Hepatocyte (in vitro differentiated cells): ENCODE measurements around the gene TRIM59.

Source experiments
- CTCF ChIP-seq: fragments of 200-600 bp; sonication (generic); IDR thresholded peaks from 2 replicates; pipeline ENCODE4 v1.5.1; 2016; ENCODE audit warnings: antibody characterized with exemption, mild to moderate bottlenecking; ENCODE audit not compliant: poor library complexity
- EZH2 ChIP-seq: fragments of 200-600 bp; sonication (generic); IDR thresholded peaks from 2 replicates; pipeline ENCODE4 v1.6.1; 2016; ENCODE audit warnings: antibody characterized with exemption, mild to moderate bottlenecking, borderline replicate concordance
- EZH2phosphoT487 ChIP-seq: fragments of 200-600 bp; sonication (generic); IDR thresholded peaks from one replicate; pipeline ENCODE4 v1.6.1; 2018; ENCODE audit warnings: antibody characterized with exemption, mild to moderate bottlenecking, low read depth, moderate library complexity; ENCODE audit not compliant: unreplicated experiment, severe bottlenecking

- TF ChIP-seq CTCF (no peak), EZH2phosphoT487 (no peak), EZH2 (no peak)
Observed at GRCh38 chr3:160479376-160479775, 29.8 kb upstream of the TRIM59 start.
